ENCODE measurements around the gene NTRK1.
A peak's percentile ranks its signal among the peaks of the same experiment; 100 is the strongest.

The NTRK1 gene

GRCh38 chr1:156860628-156861423, at the start of gene NTRK1:
NTRK1 (plus strand) TSS chr1:156860865; CDS start chr1:156860935, 70 bp downstream.
- DNase-seq, result peak; percentile 92

GRCh38 chr1:156811168-156811567, 49.5 kb upstream of the NTRK1 start:
- no peak for DNase-seq

GRCh38 chr1:156812293-156812990, 48.2 kb upstream of the NTRK1 start:
- no peak for DNase-seq

GRCh38 chr1:156813298-156813697, 47.4 kb upstream of the NTRK1 start:
- no peak for DNase-seq

GRCh38 chr1:156813750-156814570, 46.7 kb upstream of the NTRK1 start:
- no peak for DNase-seq

- no peak for DNase-seq
Observed at GRCh38 chr1:156814571-156815260, 45.9 kb upstream of the NTRK1 start.

- no peak for DNase-seq
Observed at GRCh38 chr1:156815307-156815826, 45.3 kb upstream of the NTRK1 start.

- DNase-seq, result no peak
Observed at GRCh38 chr1:156815961-156816422, 44.7 kb upstream of the NTRK1 start.

- DNase-seq, result no peak
Observed at GRCh38 chr1:156816561-156817328, 43.9 kb upstream of the NTRK1 start, which contains the start of gene SH2D2A. SH2D2A (minus strand) TSS chr1:156816848; CDS start chr1:156816708, 140 bp downstream.

- no peak for DNase-seq
Observed at GRCh38 chr1:156821801-156822200, 38.9 kb upstream of the NTRK1 start.

GRCh38 chr1:156822680-156823079, 38.0 kb upstream of the NTRK1 start:
- DNase-seq, result no peak

GRCh38 chr1:156823210-156823790, 37.4 kb upstream of the NTRK1 start:
- no peak for DNase-seq

GRCh38 chr1:156826630-156827029, 34.0 kb upstream of the NTRK1 start:
- no peak for DNase-seq

- DNase-seq, result no peak
Observed at GRCh38 chr1:156828400-156829124, 32.1 kb upstream of the NTRK1 start.

GRCh38 chr1:156832434-156832833, 28.2 kb upstream of the NTRK1 start:
- DNase-seq, result no peak

GRCh38 chr1:156833603-156834002, 27.1 kb upstream of the NTRK1 start:
- no peak for DNase-seq

GRCh38 chr1:156834322-156834721, 26.3 kb upstream of the NTRK1 start:
- DNase-seq, result no peak

GRCh38 chr1:156836041-156836654, 24.5 kb upstream of the NTRK1 start:
- no peak for DNase-seq

GRCh38 chr1:156836892-156837291, 23.8 kb upstream of the NTRK1 start:
- no peak for DNase-seq

GRCh38 chr1:156838972-156839371, 21.7 kb upstream of the NTRK1 start:
- DNase-seq, result peak; percentile 52
